Mucosa of descending colon (tissue), 3 donors: ENCODE measurements around the gene MTRFR. TPM values are rescaled to one million over a fixed set of nuclear protein-coding genes. Genes with fewer than 3 reads are reported as not detected.

Experiments used
- ATAC-seq: fragments of 200-7000 bp; cut with Tn5 transposase; one replicate; pipeline ENCODE4 v1.9.1; 2020; ENCODE audit warnings: mild to moderate bottlenecking, moderate library complexity
- DNase-seq, 3 donors: peaks; one replicate each; pipeline ENCODE4 v3.0.0-alpha.2; 2020
- H3K36me3 ChIP-seq: fragments of 200-600 bp; one replicate; pipeline ENCODE4 v1.8.0; 2021; ENCODE audit warnings: low read depth, mild to moderate bottlenecking
- H3K4me1 ChIP-seq: fragments of 200-600 bp; one replicate; pipeline ENCODE4 v1.8.0; 2021; ENCODE audit warnings: low read depth, mild to moderate bottlenecking
- H3K4me3 ChIP-seq: fragments of 200-600 bp; one replicate; pipeline ENCODE4 v1.8.0; 2021; ENCODE audit warnings: mild to moderate bottlenecking
- H3K9me3 ChIP-seq: fragments of 200-600 bp; one replicate; pipeline ENCODE4 v1.8.0; 2021; ENCODE audit warnings: mild to moderate bottlenecking
- CTCF ChIP-seq: fragments of 200-600 bp; IDR thresholded peaks from one replicate; pipeline ENCODE4 v1.8.0; 2022; ENCODE audit warnings: antibody characterized with exemption, mild to moderate bottlenecking
- intact Hi-C, 2 donors: fragments of 100-400 bp; cut with DNase I in 1 of 2; cut with micrococcal nuclease in 1 of 2; formaldehyde crosslinking; loops; one replicate each; pipeline versions ENCODE4 v1.11.0 to v1.11.1; 2022; cut with DNase I, micrococcal nuclease
- total RNA-seq, 3 donors: library from RNA; stranded (reverse); fragmentation: NEBNext Ultra II Directional in 2 of 3; extraction: Animal tissue kit (Norgen Biotek cat#: 25700) in 2 of 3; gene quantifications; one replicate each; pipeline versions ENCODE4 v1.2.1 to v1.2.4, GENCODE V29; 2021 to 2023
- donor health status: DM: no; HTN: no; CAD: no; lungs with moderate emphysema.
- donor health status: DM: no; HTN: no; CAD: no.
- donor health status: DM: no; HTN: yes; CAD: no.

MTRFR gene
- total RNA-seq, 3 donors from 2014 or later, result 9.0 to 11.2 (median 10.4) TPM

GRCh38 chr12:123282111-123282510 is 48.9 kb downstream of the MTRFR start:
- no peak overlapping the region for H3K4me3 ChIP-seq
- no peak for TF ChIP-seq CTCF
- ATAC-seq (no peak), DNase-seq (no peak)
- no peaks in the 10 kb centered on the region for H3K4me1 ChIP-seq
- intact Hi-C loops, result no loop called here
- H3K9me3 ChIP-seq, result no peaks in the 10 kb centered on the region
- no peaks in the 10 kb centered on the region for H3K36me3 ChIP-seq

GRCh38 chr12:123283461-123283860 is 50.2 kb downstream of the MTRFR start:
- H3K9me3 ChIP-seq, result no peaks in the 10 kb centered on the region
- intact Hi-C loops, result no loop called here
- ATAC-seq (no peak), DNase-seq (no peak)
- H3K4me1 ChIP-seq, result no peaks in the 10 kb centered on the region
- no peaks in the 10 kb centered on the region for H3K36me3 ChIP-seq
- TF ChIP-seq CTCF, result no peak
- no peak overlapping the region for H3K4me3 ChIP-seq

- DNase-seq, result no peak
- no peaks in the 10 kb centered on the region for H3K9me3 ChIP-seq
- ATAC-seq, result no peak
- no peaks in the 10 kb centered on the region for H3K36me3 ChIP-seq
- H3K4me1 ChIP-seq, result no peaks in the 10 kb centered on the region
- intact Hi-C loops, result no loop called here
- H3K4me3 ChIP-seq, result no peak overlapping the region
- no peak for TF ChIP-seq CTCF
Observed at GRCh38 chr12:123284669-123285068, 51.4 kb downstream of the MTRFR start.

DNA sequence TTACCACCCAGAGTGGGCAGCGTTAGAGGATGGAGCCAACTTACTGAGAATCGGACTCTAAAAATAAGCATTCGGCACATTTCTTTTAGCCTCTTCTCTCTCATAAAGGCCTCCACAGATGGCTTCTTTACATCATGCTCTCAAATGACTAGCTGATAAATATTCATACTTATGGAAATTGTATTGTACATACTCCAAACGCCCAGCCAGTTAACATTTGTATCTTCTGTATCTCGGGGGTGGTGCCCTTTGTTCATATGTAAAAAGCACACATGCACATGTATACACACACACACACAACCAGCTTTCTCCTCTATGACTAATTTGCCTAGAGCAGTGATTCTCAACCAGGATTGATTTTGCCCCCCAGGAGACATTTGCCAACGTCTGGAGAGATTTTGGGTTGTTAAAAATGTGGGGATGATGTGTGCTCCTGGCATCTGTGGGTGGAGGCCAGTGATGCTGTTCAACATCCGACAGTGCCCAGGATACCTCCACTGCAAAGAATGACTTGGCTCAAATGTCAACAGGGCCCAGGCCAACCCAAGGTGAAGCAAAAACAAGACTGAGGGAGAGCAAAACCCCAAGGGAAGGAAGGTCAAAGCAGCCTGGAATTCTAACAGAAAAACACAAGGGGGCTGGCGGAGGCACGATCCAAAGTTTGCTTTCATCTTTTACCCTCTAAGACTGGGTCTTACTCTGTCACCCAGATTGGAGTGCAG is 53.6 kb downstream of the MTRFR start:
- Histone ChIP-seq H3K9me3 (no peaks in the 10 kb centered on the region), H3K4me1 (no peaks in the 10 kb centered on the region), H3K4me3 (no peak overlapping the region), H3K36me3 (no peaks in the 10 kb centered on the region)
- TF ChIP-seq CTCF, result no peak
- DNase-seq (no peak), ATAC-seq (no peak)
- intact Hi-C loops, result no loop called here

DNA sequence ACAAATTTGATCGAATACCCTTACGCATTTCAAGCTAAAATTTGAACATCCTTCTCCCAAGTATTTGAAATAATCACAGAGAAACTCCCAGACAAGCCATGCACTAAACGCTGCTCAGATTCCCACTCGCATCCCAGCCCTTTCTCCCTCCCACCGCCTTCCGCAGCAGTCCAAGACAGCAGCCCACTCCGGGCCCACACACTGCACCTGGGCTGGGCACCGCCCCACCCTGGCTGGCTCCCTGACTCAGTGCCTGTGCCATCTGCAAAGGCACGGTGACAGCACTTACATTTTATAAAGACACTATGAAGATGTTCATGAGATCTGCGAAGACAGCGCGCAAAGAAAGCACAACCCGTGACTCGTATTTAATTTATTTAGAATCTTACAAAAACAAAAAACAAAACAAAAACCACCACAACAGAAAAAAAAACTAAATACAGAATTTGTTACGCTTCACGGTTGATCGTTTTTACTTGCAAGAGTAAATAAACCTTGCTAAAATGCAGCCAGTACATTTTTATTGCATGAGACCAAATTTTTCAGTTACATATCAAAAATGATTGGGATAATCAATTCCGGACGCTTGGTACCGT is 55.6 kb downstream of the MTRFR start:
- TF ChIP-seq CTCF, result no peak
- intact Hi-C loops, result no loop called here
- Histone ChIP-seq H3K36me3 (no peaks in the 10 kb centered on the region), H3K4me3 (no peak overlapping the region), H3K9me3 (no peaks in the 10 kb centered on the region), H3K4me1 (no peaks in the 10 kb centered on the region)
- ATAC-seq, result no peak
- no peak for DNase-seq
